Spleen (tissue), 7 donors: ENCODE results near the gene MAST2.

ENCODE experiments used
- CTCF ChIP-seq, 11 experiments: fragments of 200-600 bp in 7 of 11; fragments of 450-650 bp in 4 of 11; sonication (generic) in 4 of 11; IDR thresholded peaks in 8 of 11; conservative IDR thresholded peaks in 3 of 11; 1 replicate in 7 of 11; 2 replicates in 4 of 11; pipeline versions ENCODE4 v1.4.0 to v1.8.0; 2016 to 2021; ENCODE audit warnings: antibody characterized with exemption in 11 of 11, inconsistent platforms in 4 of 11, mild to moderate bottlenecking in 1 of 11
- POLR2A ChIP-seq, 3 donors: fragments of 450-650 bp; IDR thresholded peaks; one replicate each; pipeline ENCODE4 v1.5.1; 2017; ENCODE audit warnings: antibody characterized with exemption in 3 of 3, mild to moderate bottlenecking in 1 of 3
- POLR2AphosphoS5 ChIP-seq, 3 donors: sonication (generic); formaldehyde crosslinking; IDR thresholded peaks; one replicate each; pipeline ENCODE4 v1.5.1; 2017; ENCODE audit warnings: antibody characterized with exemption in 3 of 3
- donor health status: DM: no; HTN: no; CAD: no; lungs with moderate emphysema.
- donor health status: DM: no; HTN: no; CAD: no.
- donor health status: DM: no; HTN: no; CAD: no.

- TF ChIP-seq POLR2A (IDR thresholded peaks at IDR 0.05) (no peak), CTCF (IDR thresholded peaks at IDR 0.05 in 8 of 11, conservative IDR thresholded peaks at IDR 0.05 in 3 of 11) (no peak), POLR2AphosphoS5 (IDR thresholded peaks at IDR 0.05) (no peak)
Measured at GRCh38 chr1:45989249-45989648, 185.8 kb downstream of the MAST2 start.
